Stimulated activated CD4-positive, alpha-beta T cell treated with anti-CD3 and anti-CD28 coated beads, Interleukin-12 subunit alpha, Interleukin-12 subunit beta, amount 100 ng/mL, for 4 hours (primary cell): Measurements from ENCODE around the gene VSTM2L.

Experiments used
- DNase-seq: peaks from one replicate; pipeline ENCODE4 v3.0.0-alpha.2; 2020

The VSTM2L gene

DNA sequence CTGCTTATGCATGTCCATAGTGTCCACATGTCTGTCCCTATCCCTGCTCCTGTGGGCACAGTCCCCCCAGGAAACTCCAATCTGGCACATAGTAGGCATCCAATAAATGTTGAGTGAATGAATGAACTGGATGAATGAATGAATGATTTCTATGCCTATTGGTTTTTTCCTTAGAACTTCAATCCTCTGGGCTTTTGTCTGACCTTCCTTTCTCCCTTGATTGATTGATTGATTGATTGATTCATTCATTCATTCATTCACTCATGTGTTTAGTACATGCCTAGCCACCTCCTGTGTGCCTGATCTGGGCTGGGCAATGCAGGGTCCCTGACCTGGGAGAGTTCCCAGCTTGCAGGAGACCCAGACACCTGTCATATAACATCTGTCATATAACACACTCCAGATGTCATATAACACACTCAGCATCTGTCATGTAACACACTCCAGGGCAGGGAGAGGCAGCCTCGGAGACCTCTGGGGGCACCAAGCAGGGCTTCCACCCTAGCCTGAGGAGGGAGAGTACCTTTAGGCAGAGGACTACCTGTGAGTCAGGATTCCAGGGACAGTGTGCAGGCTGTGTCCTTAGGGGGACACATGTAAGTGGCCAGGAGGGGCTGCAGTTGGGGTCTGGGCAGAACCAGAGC lies 17.9 kb downstream of the VSTM2L start:
- no peak for DNase-seq

DNA sequence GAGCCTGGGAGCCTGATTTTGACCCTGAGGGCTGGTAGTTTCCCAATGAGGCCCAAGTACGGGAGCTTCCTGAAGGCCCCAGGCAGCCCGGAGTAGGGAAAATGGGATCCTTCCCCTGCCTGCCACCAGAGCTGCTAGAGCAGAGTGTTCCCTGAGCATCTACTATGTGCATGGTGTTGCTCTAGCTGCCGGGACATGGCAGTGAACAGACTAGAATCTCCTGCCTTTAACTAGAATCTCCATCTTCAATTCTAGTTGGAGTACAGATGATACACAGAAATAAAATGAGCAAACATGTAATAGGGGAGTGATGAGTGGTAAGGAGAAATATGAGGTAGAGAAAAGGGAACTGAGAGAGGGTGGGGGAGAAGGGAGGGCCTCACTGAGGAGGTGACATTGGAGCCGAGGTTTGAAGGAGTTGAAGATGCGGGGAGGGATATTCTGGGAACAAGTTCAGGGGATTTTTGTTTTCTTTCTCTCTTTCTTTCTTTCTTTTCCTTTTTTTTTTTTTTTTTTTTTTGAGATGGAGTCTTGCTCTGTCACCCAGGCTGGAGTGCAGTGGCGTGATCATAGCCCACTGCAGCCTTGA lies 18.5 kb downstream of the VSTM2L start:
- no peak for DNase-seq

DNA sequence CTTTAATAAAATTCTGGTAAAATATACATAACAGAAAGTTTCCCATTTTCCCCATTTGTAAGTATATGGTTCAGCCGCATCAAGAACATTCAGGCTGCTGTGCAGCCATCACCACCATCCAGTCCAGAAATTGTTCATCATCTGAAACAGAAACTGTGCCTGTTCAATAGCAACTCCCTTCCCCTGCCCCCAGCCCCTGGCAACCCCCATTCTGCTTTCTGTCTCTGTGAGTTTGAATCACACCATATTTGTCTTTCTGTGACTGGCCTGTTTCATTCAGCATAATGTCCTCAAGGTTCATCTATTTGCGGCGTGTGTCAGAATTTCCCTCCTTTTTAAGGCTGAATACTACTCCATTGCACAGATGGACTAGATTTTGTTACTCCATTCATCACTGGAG lies 19.1 kb downstream of the VSTM2L start:
- no peak for DNase-seq

DNA sequence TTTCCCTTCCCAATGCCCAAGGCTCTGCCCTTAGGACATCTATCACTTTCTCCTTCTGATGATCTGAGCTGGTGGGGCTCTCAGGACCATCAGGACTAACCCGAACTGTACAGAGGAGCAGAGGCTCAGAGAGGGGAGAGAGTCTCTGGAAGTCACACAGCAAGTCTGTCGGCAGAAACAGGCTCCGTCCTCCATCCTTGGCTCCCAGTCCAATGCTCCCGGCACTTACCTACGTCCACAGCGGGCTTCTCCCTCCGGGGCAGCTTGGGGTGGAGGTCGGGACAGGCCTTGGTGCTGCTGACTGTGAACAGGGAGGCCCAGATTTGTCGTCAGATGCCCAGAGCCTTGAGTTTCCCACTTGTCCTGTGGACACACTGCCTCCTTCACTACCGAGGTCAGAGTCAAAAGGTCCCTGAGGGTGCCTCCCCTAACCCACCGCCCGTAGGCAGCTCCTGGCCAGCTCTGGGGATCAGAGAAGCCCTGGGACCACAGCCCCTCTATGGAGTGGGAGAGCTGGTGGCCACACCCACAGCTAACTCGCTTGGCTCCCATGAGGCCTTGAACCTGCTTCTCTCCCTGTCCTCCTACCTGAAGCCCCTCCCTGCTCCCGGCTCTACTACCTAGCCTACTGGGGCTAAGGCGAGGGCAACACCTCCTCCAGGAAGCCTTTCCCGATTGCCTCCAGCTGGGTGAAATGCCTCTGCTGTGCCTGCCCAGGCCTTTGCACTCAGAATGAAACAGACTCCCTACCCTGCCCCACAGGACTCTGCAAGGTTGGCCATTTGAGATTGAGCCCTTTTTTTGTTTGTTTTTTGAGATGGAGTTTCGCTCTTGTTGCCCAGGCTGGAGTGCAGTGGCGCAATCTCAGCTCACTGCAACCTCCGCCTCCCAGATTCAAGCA lies 22.6 kb downstream of the VSTM2L start:
- no peak for DNase-seq

DNA sequence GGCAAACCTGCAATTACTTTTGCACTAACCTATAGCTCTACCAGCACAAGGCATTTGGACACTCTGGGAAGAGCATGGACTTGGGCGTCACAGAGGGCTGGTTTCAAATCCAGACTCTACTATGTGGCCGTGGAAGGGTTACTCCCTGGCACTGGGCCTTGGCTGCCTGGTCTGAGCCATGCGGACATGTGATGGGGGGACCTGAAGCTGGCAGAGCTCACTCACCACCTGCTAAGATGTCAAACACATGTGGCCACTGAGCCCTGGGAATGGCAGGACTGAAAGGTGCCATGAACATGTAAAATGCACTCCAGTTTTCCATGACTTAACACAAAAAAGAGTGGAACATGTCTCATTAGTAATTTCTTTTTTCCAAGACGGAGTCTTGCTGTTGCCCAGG lies 23.7 kb downstream of the VSTM2L start:
- no peak for DNase-seq

DNA sequence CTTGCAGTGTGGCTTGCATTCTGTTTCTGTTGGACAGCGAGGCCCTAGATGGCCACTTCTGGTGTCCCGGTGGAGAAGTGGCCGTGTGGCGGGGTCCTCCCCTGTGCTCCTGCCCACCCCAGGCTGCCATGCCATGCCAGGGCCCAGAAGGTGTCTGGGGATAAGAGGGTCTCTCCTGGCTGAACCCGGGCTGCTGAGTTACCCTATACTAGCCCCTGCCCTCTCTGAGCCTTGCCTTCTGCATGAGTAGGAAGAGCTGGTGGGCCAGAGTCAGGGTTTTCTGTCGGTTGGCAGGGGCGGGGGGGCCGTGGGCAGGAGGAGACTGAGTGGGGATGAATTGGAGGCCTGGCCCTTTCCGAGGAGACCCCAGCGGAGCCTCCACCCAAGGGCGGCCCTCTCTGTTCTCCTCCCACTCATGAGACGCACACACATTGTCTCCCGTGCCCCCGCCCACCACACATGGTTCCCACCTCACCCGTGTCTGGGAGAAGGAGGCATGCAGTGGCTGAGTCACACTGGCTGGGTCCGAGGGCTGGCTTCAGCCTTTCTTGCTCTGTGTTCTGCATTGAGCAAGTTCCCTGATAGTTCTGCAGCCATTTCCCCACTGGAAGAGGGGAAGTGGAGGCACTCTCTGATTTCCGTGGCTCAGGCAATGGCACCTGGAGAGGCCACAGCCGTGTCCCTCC lies 24.6 kb downstream of the VSTM2L start:
- DNase-seq, result no peak

DNA sequence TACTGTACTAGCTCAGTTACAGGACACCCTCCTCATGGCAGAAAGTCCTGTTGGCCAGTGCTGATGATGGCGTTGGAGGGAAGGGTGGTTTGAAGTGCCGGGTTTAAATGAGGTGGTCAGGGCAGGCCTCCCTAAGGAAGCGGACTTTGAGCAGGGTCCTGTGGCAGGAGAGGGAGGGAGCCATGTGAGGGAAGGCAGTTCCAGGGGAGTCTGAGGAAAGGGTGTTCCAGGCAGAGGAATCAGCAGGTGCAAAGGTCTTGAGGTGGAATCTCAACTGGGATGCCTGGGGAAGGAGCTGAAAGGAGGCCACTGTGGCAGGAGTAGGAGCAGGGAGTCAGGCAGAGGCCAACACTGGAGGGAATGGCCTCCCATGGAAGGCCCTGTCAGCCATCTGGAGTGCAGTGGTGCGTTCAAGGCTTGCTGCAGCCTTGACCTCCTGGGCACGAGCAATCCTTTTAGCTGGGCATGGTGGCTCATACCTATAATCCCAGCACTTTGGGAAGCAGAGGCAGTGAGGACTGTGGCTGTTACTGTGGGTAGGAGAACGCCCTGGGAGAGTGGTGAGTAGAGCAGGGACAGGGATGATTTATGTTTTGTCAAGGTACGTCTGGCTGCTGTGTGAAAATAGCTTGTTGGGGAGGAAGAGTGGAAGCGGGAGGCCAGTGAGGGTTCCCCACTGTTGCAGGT lies 26.2 kb downstream of the VSTM2L start:
- DNase-seq, result no peak

DNA sequence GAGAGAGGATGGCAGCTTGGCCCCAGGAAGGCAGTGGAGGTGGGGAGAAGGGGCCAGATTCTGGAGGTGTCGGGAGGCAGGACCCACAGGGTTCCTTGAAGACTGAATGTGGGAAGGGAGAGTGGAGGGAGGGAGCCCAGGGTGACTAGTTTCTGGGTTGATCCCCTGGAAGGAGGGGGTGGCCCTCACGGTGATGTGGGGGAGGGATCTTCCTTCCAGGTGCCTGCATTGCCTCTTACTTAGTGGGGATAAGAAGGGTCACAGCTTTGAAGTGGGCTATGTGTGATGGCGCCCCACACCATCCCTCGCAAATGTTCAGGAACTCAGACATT lies 26.7 kb downstream of the VSTM2L start:
- DNase-seq, result no peak

DNA sequence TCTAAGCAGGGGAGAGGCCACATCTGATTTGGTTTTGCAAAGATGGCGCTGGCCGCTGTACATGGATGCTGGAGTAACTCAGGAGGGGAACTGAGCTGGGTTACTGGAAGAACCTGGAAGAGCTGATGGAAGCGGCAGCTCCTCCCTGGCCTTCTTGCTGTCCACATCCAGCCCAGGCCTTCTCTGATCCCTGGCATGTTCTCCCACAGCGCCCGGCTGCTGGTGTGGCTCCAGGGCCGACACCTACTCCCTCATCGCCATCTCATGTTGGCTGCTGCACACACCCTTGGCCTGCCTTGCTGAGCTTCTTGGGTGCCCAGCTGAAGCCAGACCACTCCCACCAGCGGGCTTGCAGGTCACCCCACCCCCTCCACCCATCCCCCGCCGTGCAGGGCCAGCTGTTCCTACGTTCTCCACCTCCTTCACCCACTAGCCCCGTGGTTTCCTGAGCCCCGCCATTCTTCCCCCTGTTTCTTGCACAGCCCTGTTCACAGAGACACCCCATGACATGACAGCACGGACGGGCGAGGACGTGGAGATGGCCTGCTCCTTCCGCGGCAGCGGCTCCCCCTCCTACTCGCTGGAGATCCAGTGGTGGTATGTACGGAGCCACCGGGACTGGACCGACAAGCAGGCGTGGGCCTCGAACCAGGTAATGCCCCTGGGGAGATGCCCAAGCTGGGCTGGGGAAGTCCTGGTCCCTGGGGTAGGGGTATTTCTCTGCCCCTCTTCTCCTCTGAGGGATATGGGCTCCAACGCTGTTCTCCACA lies 28.4 kb downstream of the VSTM2L start:
- DNase-seq, result no peak

DNA sequence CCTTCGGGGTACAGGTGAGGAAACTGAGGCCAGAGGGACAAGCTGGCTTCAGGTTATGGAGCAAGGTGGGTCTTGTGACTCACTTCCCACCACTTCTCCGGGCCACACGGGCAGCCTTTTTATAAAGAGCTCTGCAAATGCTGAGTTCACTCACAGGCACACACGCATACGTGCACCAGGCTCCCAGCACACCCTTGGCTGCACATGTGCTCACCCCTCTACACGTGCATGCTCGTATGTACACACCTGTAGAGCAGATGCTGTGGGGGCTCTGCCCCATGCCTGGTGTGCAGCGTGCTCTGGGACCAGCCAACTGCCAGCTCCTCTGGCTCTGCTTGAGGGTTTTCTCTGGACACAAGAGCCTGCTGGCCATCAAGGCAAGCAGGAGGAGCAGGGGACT lies 29.1 kb downstream of the VSTM2L start:
- DNase-seq, result no peak

DNA sequence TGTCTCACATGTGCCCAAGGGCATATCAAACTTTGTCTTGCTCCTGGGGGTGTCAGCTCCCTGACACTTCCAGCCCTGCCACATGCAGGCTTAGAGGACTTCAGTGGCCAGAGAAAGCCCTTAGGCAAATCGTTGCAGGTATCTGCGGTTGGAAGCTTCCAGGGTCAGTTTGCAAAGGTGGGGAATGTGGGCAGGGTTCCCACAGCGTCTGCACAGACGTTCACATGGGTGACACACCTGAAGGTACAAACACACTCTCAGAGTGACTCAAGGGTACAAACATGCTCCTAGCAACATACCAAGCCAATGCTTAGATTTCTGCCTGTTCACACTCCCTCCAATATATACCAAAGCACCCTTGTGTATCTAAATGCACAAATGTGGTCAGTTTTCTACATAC lies 30.0 kb downstream of the VSTM2L start:
- DNase-seq, result no peak

DNA sequence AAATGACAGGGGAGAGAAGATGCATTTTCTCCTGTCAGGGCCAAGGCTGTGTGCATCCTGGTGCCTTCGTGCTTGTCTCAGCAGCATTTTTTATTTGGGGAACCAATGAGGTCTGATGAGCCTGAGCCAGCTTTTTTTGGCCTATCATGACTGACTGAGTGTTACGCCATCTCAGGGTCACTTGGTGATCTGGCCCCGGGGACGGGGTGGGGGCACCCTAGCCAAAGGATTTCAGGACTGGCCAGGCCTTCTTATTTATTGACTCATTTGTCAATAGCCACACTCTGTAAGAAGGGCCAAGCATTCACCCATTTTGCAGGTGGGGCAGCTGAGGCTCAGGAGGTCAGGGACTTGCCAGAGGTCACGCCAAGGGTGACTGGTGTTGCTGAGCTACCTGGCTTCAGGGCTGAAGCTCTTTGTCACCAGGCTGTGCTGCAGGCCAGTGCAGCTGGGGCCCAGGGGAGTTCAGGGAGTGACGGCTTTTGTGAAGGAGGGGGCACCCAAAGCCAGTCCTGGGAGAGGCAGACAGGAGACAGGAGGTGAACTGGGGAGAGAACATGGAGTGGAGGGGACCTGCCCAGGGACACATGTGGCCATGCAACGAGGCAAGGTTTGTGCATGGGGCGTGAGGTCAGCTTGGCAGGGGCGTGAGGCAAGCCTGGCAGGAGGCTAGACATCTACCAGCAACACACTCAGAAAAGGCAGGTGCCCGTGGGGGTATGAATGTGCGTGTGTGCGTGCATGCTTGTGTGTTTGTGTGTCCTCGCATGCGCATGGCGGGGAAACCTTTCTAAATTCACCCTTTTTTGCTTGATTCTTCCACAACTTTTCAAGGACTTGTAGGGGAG lies 31.1 kb downstream of the VSTM2L start:
- no peak for DNase-seq

DNA sequence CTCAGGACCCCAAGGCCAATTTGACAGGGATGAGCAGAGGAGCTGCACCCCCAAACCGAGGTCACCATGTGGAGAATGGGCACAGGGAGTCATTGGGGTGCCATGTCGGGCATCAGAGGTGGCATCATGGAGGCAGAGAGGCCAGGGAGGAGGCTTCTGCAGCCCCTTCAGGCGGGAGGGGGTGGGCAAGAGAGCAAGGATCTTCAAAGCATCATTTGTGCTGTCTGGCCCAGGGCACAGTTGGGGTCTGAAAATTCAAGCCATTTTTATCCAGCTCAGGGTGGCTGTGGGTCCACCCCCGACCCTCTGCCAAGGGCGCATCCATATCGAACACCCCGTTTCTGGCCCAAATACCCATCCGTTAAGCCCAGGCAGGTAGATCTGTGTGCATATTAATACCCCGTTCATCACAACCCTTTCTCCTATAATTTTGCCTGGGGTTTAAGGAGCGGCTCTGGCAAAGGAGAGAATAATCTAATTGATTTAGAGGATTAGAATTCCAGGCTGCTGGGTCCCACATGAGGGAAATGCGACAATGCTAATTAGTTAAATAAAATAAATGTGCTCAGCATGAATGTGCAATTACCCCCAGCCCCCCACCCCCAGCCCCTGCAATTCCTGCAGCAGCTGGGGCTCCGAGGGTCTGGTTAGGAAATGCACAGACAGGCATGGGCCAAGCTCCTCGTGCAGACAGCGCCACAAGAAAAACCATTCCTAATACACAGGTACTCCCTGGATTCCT lies 31.9 kb downstream of the VSTM2L start:
- no peak for DNase-seq

DNA sequence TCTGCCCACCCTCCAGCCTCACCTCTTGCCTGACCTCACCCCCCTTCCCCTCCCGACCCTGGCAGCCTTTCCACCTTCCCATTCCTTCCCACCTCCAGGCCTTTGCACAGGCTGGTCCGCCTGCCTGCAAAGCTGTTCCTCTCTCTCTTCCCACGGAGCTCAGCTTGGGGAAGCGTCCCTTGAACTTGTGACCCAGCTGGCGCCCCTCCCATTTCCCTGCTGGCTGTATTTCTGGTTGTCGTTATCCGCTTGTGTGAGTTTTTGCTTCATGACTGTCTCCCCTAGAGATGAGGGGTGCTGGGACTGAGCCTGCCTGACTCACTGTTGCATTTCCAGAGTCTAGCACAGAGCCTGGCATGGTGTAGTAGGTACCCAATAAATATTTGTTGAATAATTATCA lies 32.5 kb downstream of the VSTM2L start:
- no peak for DNase-seq

DNA sequence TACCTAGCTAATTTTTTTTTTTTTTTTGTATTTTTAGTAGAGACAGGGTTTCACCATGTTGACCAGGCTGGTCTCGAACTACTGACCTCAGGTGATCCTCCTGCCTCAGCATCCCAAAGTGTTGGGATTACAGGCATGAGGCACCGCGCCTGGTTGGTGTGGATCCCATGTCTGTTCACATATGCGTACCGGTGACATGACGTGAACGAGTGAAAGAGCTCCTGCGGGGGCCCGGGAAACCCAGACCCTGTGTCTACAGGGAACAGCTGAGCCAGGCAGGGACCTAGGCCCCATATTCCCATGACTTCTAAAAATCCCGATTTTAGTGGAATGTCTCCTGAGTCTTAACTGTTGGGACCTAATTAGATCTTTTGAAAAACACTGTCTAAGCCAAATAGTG lies 33.1 kb downstream of the VSTM2L start:
- DNase-seq, result no peak

DNA sequence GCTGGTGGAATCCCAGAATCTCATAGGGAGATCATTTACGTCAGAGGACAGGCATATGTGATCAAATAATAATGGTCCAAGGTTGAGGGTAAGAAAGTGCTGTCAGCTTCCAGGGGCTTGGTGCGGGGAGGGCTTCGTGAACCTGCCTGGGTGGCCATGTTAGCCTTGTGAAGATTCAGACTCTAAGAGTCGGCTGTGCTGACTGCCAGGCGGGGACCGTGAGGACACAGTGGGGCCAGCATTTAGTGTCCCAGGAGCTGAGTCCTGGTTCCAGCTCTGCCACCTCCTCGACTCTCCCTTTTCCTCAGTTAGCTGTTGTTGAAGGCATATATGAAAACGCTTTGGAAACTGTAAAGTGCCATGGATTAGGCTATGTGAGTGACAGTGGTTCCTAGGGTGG lies 33.5 kb downstream of the VSTM2L start:
- no peak for DNase-seq

DNA sequence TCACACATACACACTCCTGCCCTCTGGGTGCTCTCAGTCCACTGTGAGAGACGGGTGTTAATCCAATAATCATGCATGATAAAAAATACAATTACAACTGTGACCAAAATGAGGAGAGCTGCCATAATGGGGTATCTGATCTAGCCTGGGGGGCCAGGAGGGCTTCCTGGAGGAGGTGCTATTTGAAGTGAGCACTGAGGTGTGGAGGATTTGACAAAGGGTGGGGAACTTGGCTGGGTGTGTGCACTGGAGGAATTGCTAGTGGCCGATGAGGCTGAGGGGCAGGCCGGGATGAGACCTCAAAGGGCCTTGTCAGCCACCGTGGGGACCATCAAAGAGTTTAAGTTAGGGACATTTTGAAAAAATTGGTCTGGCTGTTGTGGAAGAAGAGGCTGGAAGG lies 34.8 kb downstream of the VSTM2L start:
- no peak for DNase-seq

DNA sequence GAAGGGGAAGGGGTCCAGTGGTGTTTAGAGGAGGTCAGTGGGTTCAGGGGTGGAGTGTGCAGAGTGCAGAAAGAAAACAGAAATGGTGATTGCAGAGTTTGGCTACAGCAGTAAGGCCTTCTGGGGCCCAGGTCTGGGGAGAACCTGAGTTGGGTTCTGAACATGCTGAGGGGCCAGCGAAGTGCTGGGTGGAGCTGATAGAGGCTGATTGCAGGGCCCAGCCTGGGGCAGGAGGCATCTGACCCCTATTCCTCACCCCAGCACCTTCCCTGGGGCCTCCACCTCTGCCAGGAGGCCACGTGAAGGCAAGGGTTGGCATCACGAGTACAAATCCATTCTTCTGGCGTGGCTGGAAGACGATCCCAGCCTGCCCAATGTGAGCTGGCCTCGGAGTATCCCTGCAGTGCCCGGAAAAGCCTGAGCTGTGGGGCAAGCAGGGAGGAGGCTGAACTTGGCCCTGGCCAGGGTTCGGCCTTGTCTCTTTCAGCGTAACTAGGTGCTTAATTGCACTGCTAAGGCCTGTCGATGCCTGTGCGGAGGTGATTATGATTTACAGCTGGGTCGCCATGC lies 35.3 kb downstream of the VSTM2L start:
- DNase-seq, result no peak

DNA sequence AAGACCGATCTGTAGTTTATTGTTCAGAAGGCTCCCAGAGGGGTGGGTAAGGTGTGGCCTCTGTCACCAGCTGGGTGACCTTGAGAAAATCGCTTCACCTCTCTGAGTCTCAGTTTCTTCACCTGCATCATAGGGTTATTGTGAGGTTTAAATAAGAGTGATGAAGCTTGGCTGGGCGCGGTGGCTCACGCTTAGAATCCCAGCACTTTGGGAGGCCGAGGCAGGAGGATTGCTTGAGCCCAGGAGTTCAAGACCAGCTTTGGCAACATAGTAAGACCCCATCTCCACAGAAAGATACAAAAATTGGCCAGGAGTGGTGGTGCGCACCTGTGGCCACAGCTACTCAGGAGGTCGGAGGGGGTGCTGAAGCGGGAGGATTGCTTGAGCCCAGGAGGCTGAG lies 36.0 kb downstream of the VSTM2L start:
- DNase-seq, result no peak
